ENCODE results near the gene PLIN1.

The PLIN1 gene

DNA sequence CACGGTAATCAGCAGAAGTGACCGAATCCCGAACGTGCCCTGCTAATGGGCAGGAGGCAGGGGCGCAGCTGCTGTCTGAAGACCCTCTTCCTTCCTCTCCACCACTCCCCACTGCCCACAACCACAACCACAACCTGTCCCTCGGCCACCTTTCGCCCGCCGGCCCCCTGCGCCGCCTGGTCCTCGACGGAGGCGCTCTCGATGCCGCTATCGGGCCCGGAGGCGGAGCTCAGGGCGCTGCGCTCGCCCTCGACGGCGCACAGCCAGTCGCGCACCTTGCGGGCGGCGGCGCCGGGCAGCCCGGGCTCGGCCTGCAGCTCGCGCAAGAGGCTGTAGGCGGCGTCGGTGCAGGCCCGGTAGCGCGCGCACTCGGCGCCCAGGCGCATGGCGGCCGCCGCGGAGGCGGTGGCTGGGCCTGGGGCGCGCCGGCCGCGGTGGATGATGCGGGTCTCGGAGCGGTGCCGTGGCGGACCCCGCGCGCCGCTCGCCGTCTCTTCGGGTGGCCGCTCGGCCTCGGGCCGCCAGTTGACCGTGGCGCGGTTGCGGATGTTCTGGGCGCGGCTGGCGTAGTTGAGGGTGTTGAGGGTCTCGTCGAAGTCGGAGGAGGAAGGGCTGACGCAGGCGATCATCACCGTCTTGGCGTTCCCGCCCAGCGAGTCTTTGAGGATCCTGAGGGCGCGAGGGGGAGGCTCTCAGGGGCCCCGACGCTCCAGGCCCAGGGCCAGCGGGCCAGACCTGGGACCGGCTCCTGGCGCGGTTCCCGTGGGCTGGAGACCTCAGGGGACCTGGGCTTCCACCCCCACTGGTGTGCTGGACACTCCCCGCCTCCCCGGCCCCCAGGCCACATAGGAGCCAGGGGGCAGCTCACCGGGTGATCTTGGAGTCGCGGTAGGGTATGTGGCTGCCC lies 30.8 kb downstream of the PLIN1 start:
- Histone ChIP-seq H3K27me3 (ENCODE audit: control insufficient read depth, insufficient read depth, low read length) (no peaks in the 10 kb centered on the region), H3K9ac (ENCODE audit: low read depth, low read length) (no peak overlapping the region), H3K9me3 (replicated peaks; ENCODE audit: low read length) (no peaks in the 10 kb centered on the region), H3K4me2 (ENCODE audit: low read length) (no peak overlapping the region), H3K4me1 (ENCODE audit: control insufficient read depth, insufficient read depth, low read length) (peaks cover under 1% of the 10 kb centered on the region), H3K36me3 (ENCODE audit: insufficient read depth, low read length) (peaks cover 33% of the 10 kb centered on the region), H3K4me3 (ENCODE audit: low read length) (no peak overlapping the region)

- no peaks in the 10 kb centered on the region for H3K9me3 ChIP-seq (replicated peaks; ENCODE audit: low read length)
- no peak overlapping the region for H3K4me2 ChIP-seq (ENCODE audit: low read length)
- H3K4me3 ChIP-seq (ENCODE audit: low read length): no peak overlapping the region
- no peaks in the 10 kb centered on the region for H3K27me3 ChIP-seq (ENCODE audit: control insufficient read depth, insufficient read depth, low read length)
- H3K36me3 ChIP-seq (ENCODE audit: insufficient read depth, low read length): peaks cover 40% of the 10 kb centered on the region
- H3K9ac ChIP-seq (ENCODE audit: low read depth, low read length): no peak overlapping the region
- H3K4me1 ChIP-seq (ENCODE audit: control insufficient read depth, insufficient read depth, low read length): no peaks in the 10 kb centered on the region
Observed at GRCh38 chr15:89647191-89647851, 31.8 kb downstream of the PLIN1 start.

- Histone ChIP-seq H3K9me3 (replicated peaks; ENCODE audit: low read length) (no peaks in the 10 kb centered on the region), H3K9ac (ENCODE audit: low read depth, low read length) (no peak overlapping the region), H3K27me3 (ENCODE audit: control insufficient read depth, insufficient read depth, low read length) (no peaks in the 10 kb centered on the region), H3K4me2 (ENCODE audit: low read length) (no peak overlapping the region), H3K4me3 (ENCODE audit: low read length) (no peak overlapping the region), H3K36me3 (ENCODE audit: insufficient read depth, low read length) (peaks cover 43% of the 10 kb centered on the region), H3K4me1 (ENCODE audit: control insufficient read depth, insufficient read depth, low read length) (no peaks in the 10 kb centered on the region)
Observed at GRCh38 chr15:89646416-89647141, 32.6 kb downstream of the PLIN1 start.

GRCh38 chr15:89645680-89646079 lies 33.5 kb downstream of the PLIN1 start:
- no peaks in the 10 kb centered on the region for H3K9me3 ChIP-seq (replicated peaks; ENCODE audit: low read length)
- no peaks in the 10 kb centered on the region for H3K4me1 ChIP-seq (ENCODE audit: control insufficient read depth, insufficient read depth, low read length)
- H3K9ac ChIP-seq (ENCODE audit: low read depth, low read length): no peak overlapping the region
- H3K4me2 ChIP-seq (ENCODE audit: low read length): no peak overlapping the region
- no peak overlapping the region for H3K4me3 ChIP-seq (ENCODE audit: low read length)
- H3K36me3 ChIP-seq (ENCODE audit: insufficient read depth, low read length): peaks cover 51% of the 10 kb centered on the region
- H3K27me3 ChIP-seq (ENCODE audit: control insufficient read depth, insufficient read depth, low read length): no peaks in the 10 kb centered on the region

DNA sequence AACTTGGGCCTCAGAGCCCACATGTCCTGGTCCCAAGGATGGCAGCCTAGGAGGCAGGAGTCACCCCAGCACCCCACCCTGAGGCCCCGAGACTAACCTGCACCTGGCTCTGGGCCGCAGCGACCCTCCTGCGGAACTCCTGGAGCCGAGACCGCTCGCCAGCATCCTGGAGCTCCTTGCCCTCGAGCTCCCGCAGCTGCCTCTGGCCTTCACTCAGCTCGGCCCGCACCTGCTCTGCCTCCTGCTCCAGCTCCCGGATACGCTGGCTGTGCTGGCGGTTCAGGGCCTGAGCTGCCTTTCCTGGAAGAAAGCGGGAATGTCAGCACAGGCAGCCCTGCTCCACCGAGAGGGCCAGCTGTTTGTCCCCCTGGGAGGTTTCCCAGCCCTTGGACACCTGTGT lies 37.1 kb downstream of the PLIN1 start:
- Histone ChIP-seq H3K4me3 (ENCODE audit: low read length) (no peak overlapping the region), H3K4me2 (ENCODE audit: low read length) (no peak overlapping the region), H3K9me3 (replicated peaks; ENCODE audit: low read length) (no peaks in the 10 kb centered on the region), H3K9ac (ENCODE audit: low read depth, low read length) (no peak overlapping the region), H3K4me1 (ENCODE audit: control insufficient read depth, insufficient read depth, low read length) (no peaks in the 10 kb centered on the region), H3K36me3 (ENCODE audit: insufficient read depth, low read length) (peaks cover 43% of the 10 kb centered on the region), H3K27me3 (ENCODE audit: control insufficient read depth, insufficient read depth, low read length) (no peaks in the 10 kb centered on the region)

DNA sequence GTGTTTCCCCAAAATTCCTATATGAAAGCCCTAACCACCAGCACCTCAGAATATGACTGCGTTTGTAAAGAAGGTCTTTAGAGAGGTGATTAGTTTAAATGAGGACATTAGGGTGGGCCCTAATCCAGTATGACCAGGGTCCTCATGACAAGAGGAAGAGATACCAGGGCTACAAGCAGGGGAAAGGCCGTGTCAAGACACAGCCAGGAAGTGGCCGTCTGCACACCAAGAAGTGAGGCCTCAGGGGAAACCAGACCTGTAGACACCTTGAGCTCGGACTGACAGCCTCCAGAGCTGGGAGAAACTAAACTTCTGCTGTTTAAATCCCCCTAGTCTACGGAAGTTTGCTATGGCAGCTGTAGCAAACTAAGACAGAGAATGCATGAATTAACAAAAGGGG lies 38.1 kb downstream of the PLIN1 start:
- Histone ChIP-seq H3K36me3 (ENCODE audit: insufficient read depth, low read length) (peaks cover 39% of the 10 kb centered on the region), H3K4me3 (ENCODE audit: low read length) (no peak overlapping the region), H3K4me1 (ENCODE audit: control insufficient read depth, insufficient read depth, low read length) (no peaks in the 10 kb centered on the region), H3K27me3 (ENCODE audit: control insufficient read depth, insufficient read depth, low read length) (no peaks in the 10 kb centered on the region), H3K9me3 (replicated peaks; ENCODE audit: low read length) (no peaks in the 10 kb centered on the region), H3K4me2 (ENCODE audit: low read length) (no peak overlapping the region), H3K9ac (ENCODE audit: low read depth, low read length) (no peak overlapping the region)

- no peaks in the 10 kb centered on the region for H3K9me3 ChIP-seq (replicated peaks; ENCODE audit: low read length)
- H3K36me3 ChIP-seq (ENCODE audit: insufficient read depth, low read length): peaks cover 35% of the 10 kb centered on the region
- H3K4me1 ChIP-seq (ENCODE audit: control insufficient read depth, insufficient read depth, low read length): no peaks in the 10 kb centered on the region
Observed at GRCh38 chr15:89640245-89640644, 38.9 kb downstream of the PLIN1 start.

DNA sequence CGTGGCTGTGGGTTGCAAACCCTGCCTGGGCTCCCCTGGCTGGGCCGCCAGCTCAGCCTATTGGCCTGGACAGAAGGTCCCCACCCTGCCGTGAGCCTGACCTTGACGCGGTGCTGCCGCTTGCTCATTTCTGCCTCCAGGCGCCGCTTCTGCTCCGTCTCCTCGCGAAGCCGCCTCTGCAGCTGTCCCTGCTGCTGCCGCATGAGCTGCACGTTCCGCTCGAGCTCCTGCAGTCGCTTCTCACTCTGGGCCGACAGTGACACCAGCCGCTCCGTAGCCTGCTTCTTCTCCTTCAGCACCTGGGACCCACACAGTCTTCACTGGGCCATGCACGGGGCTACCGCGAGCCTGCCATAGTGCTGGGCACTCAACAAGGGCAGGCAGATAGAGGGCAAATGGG lies 45.6 kb downstream of the PLIN1 start:
- Histone ChIP-seq H3K27me3 (ENCODE audit: control insufficient read depth, insufficient read depth, low read length) (no peaks in the 10 kb centered on the region), H3K4me2 (ENCODE audit: low read length) (no peak overlapping the region), H3K4me3 (ENCODE audit: low read length) (no peak overlapping the region), H3K9ac (ENCODE audit: low read depth, low read length) (no peak overlapping the region), H3K36me3 (ENCODE audit: insufficient read depth, low read length) (peaks cover 48% of the 10 kb centered on the region), H3K4me1 (ENCODE audit: control insufficient read depth, insufficient read depth, low read length) (no peaks in the 10 kb centered on the region), H3K9me3 (replicated peaks; ENCODE audit: low read length) (no peaks in the 10 kb centered on the region)

More at GRCh38 chr15:89640245-89640644, 38.9 kb downstream of the PLIN1 start:
- no peak overlapping the region for H3K9ac ChIP-seq (ENCODE audit: low read depth, low read length)
- no peak overlapping the region for H3K4me3 ChIP-seq (ENCODE audit: low read length)
- H3K4me2 ChIP-seq (ENCODE audit: low read length): no peak overlapping the region
- H3K27me3 ChIP-seq (ENCODE audit: control insufficient read depth, insufficient read depth, low read length): no peaks in the 10 kb centered on the region

GRCh38 chr15:89632563-89633430 lies 46.4 kb downstream of the PLIN1 start:
- H3K4me3 ChIP-seq (ENCODE audit: low read length): no peak overlapping the region
- H3K27me3 ChIP-seq (ENCODE audit: control insufficient read depth, insufficient read depth, low read length): no peaks in the 10 kb centered on the region
- H3K9me3 ChIP-seq (replicated peaks; ENCODE audit: low read length): no peaks in the 10 kb centered on the region
- peaks cover 56% of the 10 kb centered on the region for H3K36me3 ChIP-seq (ENCODE audit: insufficient read depth, low read length)
- no peak overlapping the region for H3K9ac ChIP-seq (ENCODE audit: low read depth, low read length)
- H3K4me2 ChIP-seq (ENCODE audit: low read length): no peak overlapping the region
- H3K4me1 ChIP-seq (ENCODE audit: control insufficient read depth, insufficient read depth, low read length): no peaks in the 10 kb centered on the region

- H3K4me3 ChIP-seq (ENCODE audit: low read length): no peak overlapping the region
- H3K4me2 ChIP-seq (ENCODE audit: low read length): no peak overlapping the region
- H3K9ac ChIP-seq (ENCODE audit: low read depth, low read length): no peak overlapping the region
- peaks cover 65% of the 10 kb centered on the region for H3K36me3 ChIP-seq (ENCODE audit: insufficient read depth, low read length)
- no peaks in the 10 kb centered on the region for H3K27me3 ChIP-seq (ENCODE audit: control insufficient read depth, insufficient read depth, low read length)
- no peaks in the 10 kb centered on the region for H3K4me1 ChIP-seq (ENCODE audit: control insufficient read depth, insufficient read depth, low read length)
- H3K9me3 ChIP-seq (replicated peaks; ENCODE audit: low read length): no peaks in the 10 kb centered on the region
Observed at GRCh38 chr15:89631902-89632264, 47.3 kb downstream of the PLIN1 start.
